OCI-LY1 (cell line): Measurements from ENCODE around the gene TEX52.

Source experiments
- H2AFZ ChIP-seq: fragments of 200-600 bp; sonication (generic), shearing (Covaris generic); 2 replicates; pipeline ENCODE4 v1.6.0; 2014; ENCODE audit warnings: antibody characterized with exemption, mild to moderate bottlenecking, low read length
- H3F3A ChIP-seq: fragments of 200-600 bp; sonication (generic), shearing (Covaris generic); 2 replicates; pipeline ENCODE4 v1.6.0; 2014; ENCODE audit warnings: mild to moderate bottlenecking, antibody characterized with exemption, low read length, moderate library complexity; ENCODE audit not compliant: insufficient read depth
- H3K27ac ChIP-seq: fragments of 200-600 bp; sonication (generic); 2 replicates; pipeline ENCODE4 v1.5.1; 2014; ENCODE audit warnings: low read length, mixed run types, mild to moderate bottlenecking, low read depth; ENCODE audit not compliant: poor library complexity, severe bottlenecking
- H3K27me3 ChIP-seq: fragments of 200-600 bp; sonication (generic); 2 replicates; pipeline ENCODE4 v1.6.0; 2014; ENCODE audit warnings: antibody characterized with exemption, mild to moderate bottlenecking, low read length, moderate library complexity; ENCODE audit not compliant: insufficient read depth
- H3K36me3 ChIP-seq: fragments of 200-600 bp; sonication (generic); 2 replicates; pipeline ENCODE4 v1.6.1; 2014; ENCODE audit warnings: mild to moderate bottlenecking, antibody characterized with exemption, low read length, moderate library complexity, mixed read lengths; ENCODE audit not compliant: insufficient read depth
- H3K4me1 ChIP-seq: fragments of 200-600 bp; sonication (generic); 2 replicates; pipeline ENCODE4 v1.5.1; 2014; ENCODE audit warnings: mild to moderate bottlenecking, low read length, moderate library complexity; ENCODE audit not compliant: insufficient read depth, severe bottlenecking
- H3K4me2 ChIP-seq: fragments of 200-600 bp; sonication (generic), shearing (Covaris generic); 2 replicates; pipeline ENCODE4 v1.6.1; 2014; ENCODE audit warnings: low read length
- H3K4me3 ChIP-seq: fragments of 200-600 bp; sonication (generic); 2 replicates; pipeline ENCODE4 v1.5.1; 2014; ENCODE audit warnings: low read length, low read depth, mild to moderate bottlenecking, mixed read lengths; ENCODE audit not compliant: poor library complexity, severe bottlenecking
- H3K79me2 ChIP-seq: fragments of 200-600 bp; shearing (Covaris generic); 2 replicates; pipeline ENCODE4 v1.6.1; 2016; ENCODE audit warnings: mixed run types, low read length, mixed read lengths; ENCODE audit not compliant: insufficient read depth
- H3K9ac ChIP-seq: fragments of 200-600 bp; sonication (generic), shearing (Covaris generic); 2 replicates; pipeline ENCODE4 v1.6.1; 2014; ENCODE audit warnings: mild to moderate bottlenecking, low read length, mixed read lengths
- H3K9me2 ChIP-seq: fragments of 200-600 bp; sonication (generic), shearing (Covaris generic); 2 replicates; pipeline ENCODE4 v1.6.1; 2014; ENCODE audit warnings: low read depth, mild to moderate bottlenecking, low read length, mixed read lengths
- H3K9me3 ChIP-seq: fragments of 200-600 bp; shearing (Covaris generic); 2 replicates; pipeline ENCODE4 v1.6.1; 2014; ENCODE audit warnings: low read length, mixed read lengths
- H4K20me1 ChIP-seq: fragments of 200-600 bp; sonication (generic), shearing (Covaris generic); 2 replicates; pipeline ENCODE4 v1.6.0; 2016; ENCODE audit warnings: mild to moderate bottlenecking, low read length; ENCODE audit not compliant: insufficient read depth
- CTCF ChIP-seq: fragments of 200-600 bp; sonication (generic), shearing (Covaris generic); IDR thresholded peaks from 2 replicates; pipeline ENCODE4 v1.5.1; 2017; ENCODE audit warnings: mild to moderate bottlenecking, antibody characterized with exemption, low read length, moderate library complexity, mixed read lengths
- EZH2 ChIP-seq: fragments of 200-600 bp; sonication (generic), shearing (Covaris generic); IDR thresholded peaks from 2 replicates; pipeline ENCODE4 v1.8.0; 2017; ENCODE audit warnings: borderline replicate concordance, mixed run types, mild to moderate bottlenecking, antibody characterized with exemption, low read length, moderate library complexity, mixed read lengths

The TEX52 gene

GRCh38 chr12:2844786-2845185 is 12.1 kb downstream of the TEX52 start:
- Histone ChIP-seq H3K27me3 (no peaks in the 10 kb centered on the region), H3K9me3 (no peaks in the 10 kb centered on the region), H3K4me1 (no peaks in the 10 kb centered on the region), H3K9me2 (no peaks in the 10 kb centered on the region), H3K4me3 (no peak overlapping the region), H3K27ac (no peak overlapping the region), H3F3A (no peaks in the 10 kb centered on the region), H3K4me2 (no peak overlapping the region), H3K36me3 (no peaks in the 10 kb centered on the region), H3K79me2 (no peaks in the 10 kb centered on the region), H3K9ac (no peak overlapping the region), H4K20me1 (no peaks in the 10 kb centered on the region), H2AFZ (no peak overlapping the region)
- no peak for TF ChIP-seq EZH2
- TF ChIP-seq CTCF = no peak

- H3K9me2 ChIP-seq = no peaks in the 10 kb centered on the region
- no peaks in the 10 kb centered on the region for H3K27me3 ChIP-seq
- no peaks in the 10 kb centered on the region for H3K79me2 ChIP-seq
- no peak overlapping the region for H3K9ac ChIP-seq
- no peak overlapping the region for H3K4me2 ChIP-seq
- no peak overlapping the region for H2AFZ ChIP-seq
- no peaks in the 10 kb centered on the region for H3K4me1 ChIP-seq
- H4K20me1 ChIP-seq = no peaks in the 10 kb centered on the region
- H3K9me3 ChIP-seq = no peaks in the 10 kb centered on the region
- no peak for TF ChIP-seq EZH2
- TF ChIP-seq CTCF = no peak
- H3K4me3 ChIP-seq = no peak overlapping the region
- H3K27ac ChIP-seq = no peak overlapping the region
- no peaks in the 10 kb centered on the region for H3K36me3 ChIP-seq
- no peaks in the 10 kb centered on the region for H3F3A ChIP-seq
Observed at GRCh38 chr12:2842948-2843347, 13.9 kb downstream of the TEX52 start.

GRCh38 chr12:2841056-2841650 is 15.7 kb downstream of the TEX52 start:
- H3K79me2 ChIP-seq = no peaks in the 10 kb centered on the region
- no peak for TF ChIP-seq CTCF
- no peak for TF ChIP-seq EZH2

More at GRCh38 chr12:2841056-2841650, 15.7 kb downstream of the TEX52 start:
- no peaks in the 10 kb centered on the region for H3K27me3 ChIP-seq
- no peak overlapping the region for H3K4me2 ChIP-seq
- H3K9me3 ChIP-seq = no peaks in the 10 kb centered on the region
- H3F3A ChIP-seq = no peaks in the 10 kb centered on the region
- no peaks in the 10 kb centered on the region for H4K20me1 ChIP-seq
- no peak overlapping the region for H3K9ac ChIP-seq
- no peaks in the 10 kb centered on the region for H3K36me3 ChIP-seq
- H3K4me1 ChIP-seq = peaks cover 1% of the 10 kb centered on the region
- no peak overlapping the region for H3K27ac ChIP-seq
- H2AFZ ChIP-seq = no peak overlapping the region
- no peak overlapping the region for H3K4me3 ChIP-seq
- H3K9me2 ChIP-seq = no peaks in the 10 kb centered on the region
